HFF-Myc (cell line): Measurements from ENCODE around the gene C21orf58.
"Not testable (repeated sequence)": the region's sequence is repeated elsewhere in the genome, so short reads cannot be mapped to it uniquely, and the experiment has no call there.

Experiments
- DNase-seq: peaks from one replicate; pipeline ENCODE4 v3.0.0-alpha.2; 2011; ENCODE audit warnings: low read depth; ENCODE audit errors: extremely low read depth
- H3K4me3 ChIP-seq: replicated peaks from 2 replicates; pipeline ENCODE4 v1.5.1; 2011; ENCODE audit warnings: low read depth, mild to moderate bottlenecking, control low read depth, low read length
- TF ChIP-seq, protein P1 (sequence below): IDR thresholded peaks from 2 replicates; pipeline ENCODE4 v1.5.1; 2012; ENCODE audit warnings: mild to moderate bottlenecking, low read depth, low read length, control low read depth; ENCODE audit errors: missing control alignments

C21orf58 gene

DNA sequence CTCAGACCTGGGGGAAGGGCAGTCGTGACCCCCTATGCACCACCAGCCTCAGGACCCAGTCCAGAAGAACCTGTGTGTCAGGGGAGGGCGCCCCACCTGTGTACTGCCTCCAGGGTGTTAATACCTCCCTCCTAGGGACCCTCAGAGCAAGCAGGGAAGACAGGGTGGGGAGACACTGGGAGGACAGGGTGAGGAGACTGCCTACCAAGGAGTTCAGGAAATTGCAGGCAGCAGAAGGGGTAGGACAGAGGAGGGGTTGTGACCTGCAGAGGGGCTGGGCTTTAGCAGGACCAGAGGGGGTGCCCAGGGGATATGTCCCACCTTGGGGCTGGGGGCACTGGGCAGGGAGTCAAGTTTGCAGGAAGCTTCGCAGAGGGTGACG is 5.2 kb downstream of the C21orf58 start:
- no peak overlapping the region for H3K4me3 ChIP-seq
- TF ChIP-seq, protein P1, sequence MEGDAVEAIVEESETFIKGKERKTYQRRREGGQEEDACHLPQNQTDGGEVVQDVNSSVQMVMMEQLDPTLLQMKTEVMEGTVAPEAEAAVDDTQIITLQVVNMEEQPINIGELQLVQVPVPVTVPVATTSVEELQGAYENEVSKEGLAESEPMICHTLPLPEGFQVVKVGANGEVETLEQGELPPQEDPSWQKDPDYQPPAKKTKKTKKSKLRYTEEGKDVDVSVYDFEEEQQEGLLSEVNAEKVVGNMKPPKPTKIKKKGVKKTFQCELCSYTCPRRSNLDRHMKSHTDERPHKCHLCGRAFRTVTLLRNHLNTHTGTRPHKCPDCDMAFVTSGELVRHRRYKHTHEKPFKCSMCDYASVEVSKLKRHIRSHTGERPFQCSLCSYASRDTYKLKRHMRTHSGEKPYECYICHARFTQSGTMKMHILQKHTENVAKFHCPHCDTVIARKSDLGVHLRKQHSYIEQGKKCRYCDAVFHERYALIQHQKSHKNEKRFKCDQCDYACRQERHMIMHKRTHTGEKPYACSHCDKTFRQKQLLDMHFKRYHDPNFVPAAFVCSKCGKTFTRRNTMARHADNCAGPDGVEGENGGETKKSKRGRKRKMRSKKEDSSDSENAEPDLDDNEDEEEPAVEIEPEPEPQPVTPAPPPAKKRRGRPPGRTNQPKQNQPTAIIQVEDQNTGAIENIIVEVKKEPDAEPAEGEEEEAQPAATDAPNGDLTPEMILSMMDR = no peak
- no peak for DNase-seq

DNA sequence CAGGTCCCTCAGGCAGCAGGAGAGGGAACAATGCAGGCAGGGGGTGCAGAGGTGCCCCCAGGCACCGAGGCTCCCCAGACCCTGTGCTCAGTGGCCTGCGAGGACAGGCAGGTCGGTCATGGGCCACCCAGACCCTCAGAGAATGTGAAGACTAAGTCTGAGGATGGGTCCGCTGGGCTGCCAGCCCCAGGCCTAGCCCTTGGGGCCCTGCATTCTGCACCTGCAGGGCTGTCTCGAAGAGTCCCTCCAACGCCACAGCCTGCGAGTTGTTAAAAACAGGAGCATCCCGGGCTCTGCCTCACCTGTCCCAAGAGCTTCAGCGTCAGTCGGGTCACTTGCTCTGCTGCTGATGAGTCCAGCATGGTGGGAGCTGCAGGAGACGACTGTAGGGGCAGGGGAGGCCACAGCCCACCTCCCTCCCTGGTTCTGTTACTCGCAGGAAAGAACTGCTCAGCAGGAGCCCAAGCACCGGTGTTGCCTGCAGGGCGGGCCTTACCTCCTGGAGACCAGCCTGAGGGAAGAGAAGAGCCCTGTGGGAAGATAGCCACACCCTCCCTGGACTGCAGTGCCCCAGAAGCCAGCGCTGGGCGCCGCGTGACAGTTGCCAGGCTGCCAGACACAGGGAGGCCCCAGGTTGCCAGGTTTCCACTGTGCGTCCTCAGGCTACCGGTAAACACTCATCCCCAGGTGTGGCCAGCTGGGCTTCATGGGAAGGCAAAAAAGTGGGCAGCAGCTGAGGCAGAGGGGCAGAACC is 5.8 kb downstream of the C21orf58 start:
- TF ChIP-seq, protein P1 = no peak
- H3K4me3 ChIP-seq = no peak overlapping the region
- DNase-seq = no peak

DNA sequence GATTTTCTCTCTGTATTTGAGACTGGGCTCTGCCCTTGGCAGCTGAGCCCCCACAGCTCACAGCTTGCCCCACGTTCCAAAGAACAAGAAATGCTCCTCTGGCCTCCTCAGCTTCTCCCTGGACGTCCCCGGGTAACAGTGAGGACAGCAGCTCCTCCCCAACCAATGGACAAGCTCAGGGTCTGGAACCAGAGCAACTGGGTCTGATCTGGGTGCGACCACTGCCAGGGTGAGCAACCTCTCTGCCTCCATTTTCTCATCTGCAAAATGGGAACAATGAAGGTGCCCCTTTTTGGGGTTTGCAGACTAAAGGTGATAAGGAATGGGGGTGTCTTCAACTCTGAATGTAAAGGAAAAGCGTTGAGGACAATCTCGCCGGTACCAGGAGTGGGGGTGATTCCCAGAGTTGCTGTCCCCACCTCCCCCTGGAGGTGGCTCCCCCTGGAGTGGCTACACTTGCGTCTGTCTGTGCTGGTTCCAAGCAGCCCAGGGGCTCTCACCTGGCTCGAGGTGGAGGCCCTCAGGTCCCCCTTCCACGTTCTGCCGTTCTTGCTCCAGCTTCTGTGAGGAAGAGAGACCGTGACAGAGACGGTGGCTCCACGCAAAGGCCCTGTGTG is 6.9 kb downstream of the C21orf58 start:
- TF ChIP-seq, protein P1 = no peak
- no peak overlapping the region for H3K4me3 ChIP-seq
- DNase-seq = no peak

DNA sequence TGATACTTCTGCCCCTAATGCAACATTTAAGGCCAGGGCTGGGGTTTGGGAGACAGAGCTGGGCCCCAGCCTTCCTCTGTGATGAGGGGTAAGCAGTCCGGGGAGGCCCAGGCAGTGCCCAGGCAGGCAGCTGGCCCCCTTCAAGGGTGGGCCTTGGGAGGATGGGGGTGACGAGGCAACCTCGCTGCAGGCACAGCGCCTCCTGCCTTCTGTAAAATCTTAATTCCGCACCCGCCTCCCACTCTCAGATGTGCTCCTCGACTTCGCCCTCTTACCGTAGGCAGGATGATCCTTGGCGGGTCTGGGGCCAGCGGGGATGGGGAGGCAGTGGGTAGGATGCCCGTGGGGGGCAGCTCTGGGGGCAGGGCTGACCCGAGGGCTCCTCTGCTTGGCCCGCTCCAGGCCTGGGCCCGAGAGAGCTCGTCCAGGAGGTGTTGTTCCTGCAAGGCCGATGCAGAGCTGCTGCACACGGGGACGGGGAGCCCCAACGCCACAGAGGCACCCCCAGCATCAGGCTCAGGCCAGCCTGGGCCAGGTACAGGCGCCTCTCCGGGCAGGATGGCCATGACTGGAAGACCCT is 9.1 kb downstream of the C21orf58 start:
- DNase-seq = no peak
- TF ChIP-seq, protein P1 = no peak
- no peak overlapping the region for H3K4me3 ChIP-seq

DNA sequence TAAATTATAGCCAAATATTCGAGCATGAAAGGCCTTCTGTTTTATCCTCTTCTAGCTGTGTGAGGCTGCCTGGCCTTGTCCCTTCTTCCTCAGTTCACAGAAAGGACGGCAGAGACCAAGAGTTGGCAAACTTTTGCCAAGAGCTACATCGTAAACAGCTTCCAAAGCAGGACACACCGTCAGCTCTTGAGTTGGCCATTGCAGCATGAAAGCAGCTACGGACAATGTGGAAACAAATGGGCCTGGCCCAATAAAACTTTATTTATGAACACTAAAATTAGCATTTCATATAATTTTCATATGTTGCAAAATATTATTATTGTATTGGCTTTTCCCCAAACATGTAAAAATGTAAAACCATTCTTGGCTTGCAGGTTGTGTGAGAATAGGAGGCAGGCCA is 10.7 kb downstream of the C21orf58 start:
- no peak overlapping the region for H3K4me3 ChIP-seq
- no peak for DNase-seq
- TF ChIP-seq, protein P1 = no peak

DNA sequence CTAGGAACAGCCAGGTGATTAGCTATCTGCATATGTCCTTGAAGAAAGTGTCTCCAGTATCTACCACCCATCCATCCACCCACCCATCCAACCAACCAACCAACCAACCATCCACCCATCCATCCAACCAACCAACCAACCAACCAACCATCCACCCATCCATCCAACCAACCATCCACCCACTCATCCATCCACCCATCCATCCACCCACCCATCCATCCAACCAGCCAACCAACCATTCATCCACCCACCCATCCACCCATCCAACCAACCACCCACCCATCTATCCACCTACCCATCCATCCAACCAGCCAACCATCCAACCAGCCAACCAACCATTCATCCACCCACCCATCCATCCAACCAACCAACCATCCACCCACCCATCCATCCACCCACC is 12.1 kb downstream of the C21orf58 start:
- no peak for DNase-seq
- no peak overlapping the region for H3K4me3 ChIP-seq
- TF ChIP-seq, protein P1 = no peak

DNA sequence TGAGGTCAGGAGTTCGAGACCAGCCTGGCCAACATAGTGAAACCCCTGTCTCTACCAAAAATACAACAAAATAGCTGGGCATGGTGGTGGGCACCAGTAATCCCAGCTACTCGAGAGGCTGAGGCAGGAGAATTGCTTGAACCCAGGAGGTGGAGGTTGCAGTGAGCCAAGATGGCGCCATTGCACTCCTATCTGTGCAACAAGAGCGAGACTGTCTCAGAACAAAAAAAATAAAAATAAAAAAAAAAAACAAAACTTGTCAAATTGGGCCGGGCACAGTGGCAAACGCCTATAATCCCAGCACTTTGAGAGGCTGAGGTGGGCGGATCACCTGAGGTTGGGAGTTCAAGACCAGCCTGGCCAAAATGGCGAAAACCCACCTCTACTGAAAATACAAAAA is 13.4 kb downstream of the C21orf58 start:
- DNase-seq, H3K4me3 ChIP-seq: not testable (repeated sequence)
